HEK293 (cell line): ENCODE results near the gene PPID.
A peak's percentile ranks its signal among the peaks of the same experiment; 100 is the strongest.

Source experiments
- CTCF ChIA-PET: fragments of 350-600 bp; formaldehyde crosslinking; extraction: SDS; loops from one replicate; lab custom pipeline; 2021; ENCODE audit warnings: antibody characterized with exemption; lab: Yijun Ruan, JAX
- POLR2A ChIA-PET: fragments of 300-600 bp; formaldehyde crosslinking; extraction: SDS; loops from one replicate; lab custom pipeline; 2020; ENCODE audit warnings: antibody characterized with exemption, inconsistent platforms; lab: Yijun Ruan, JAX
- H3K27ac ChIP-seq: fragments of 200-500 bp; sonication (Bioruptor generic); 2 replicates; pipeline ENCODE4 v1.5.1; 2014; ENCODE audit warnings: low read depth, low read length, control low read depth, inconsistent platforms; ENCODE audit errors: extremely low read depth
- H3K36me3 ChIP-seq, 2 experiments: fragments of 200-500 bp in 1 of 2; sonication (Bioruptor generic) in 1 of 2; 1 replicate in 1 of 2; 2 replicates in 1 of 2; pipeline ENCODE4 v1.5.1; 2014 to 2017; ENCODE audit warnings: inconsistent platforms in 2 of 2, low read length in 2 of 2; ENCODE audit not compliant: control insufficient read depth in 2 of 2, insufficient read depth in 1 of 2
- H3K4me1 ChIP-seq: fragments of 200-500 bp; sonication (Bioruptor generic); 2 replicates; pipeline ENCODE4 v1.5.1; 2014; ENCODE audit warnings: mild to moderate bottlenecking, low read length, inconsistent platforms; ENCODE audit not compliant: control insufficient read depth, insufficient read depth
- H3K4me3 ChIP-seq: 2 replicates; pipeline ENCODE4 v1.5.1; 2011; ENCODE audit warnings: low read depth, mild to moderate bottlenecking, control low read depth, low read length, moderate library complexity
- H3K9me3 ChIP-seq: fragments of 200-500 bp; sonication (Bioruptor generic); 2 replicates; pipeline ENCODE4 v1.5.1; 2014; ENCODE audit warnings: low read depth, low read length, inconsistent platforms; ENCODE audit not compliant: control insufficient read depth, insufficient read depth
- EGR2 ChIP-seq: fragments of 450-650 bp; formaldehyde crosslinking; IDR thresholded peaks from 2 replicates; pipeline ENCODE4 v1.5.1; 2016; ENCODE audit warnings: low read depth, missing biosample characterization, missing genetic modification characterization
- MYNN ChIP-seq: fragments of 450-650 bp; formaldehyde crosslinking; IDR thresholded peaks from 2 replicates; pipeline ENCODE4 v1.5.1; 2016; ENCODE audit warnings: missing biosample characterization, missing genetic modification characterization, borderline replicate concordance
- TCF7L2 ChIP-seq: IDR thresholded peaks from 2 replicates; pipeline ENCODE4 v1.6.1; 2011; ENCODE audit warnings: low read depth, mild to moderate bottlenecking, inconsistent platforms, low read length, moderate library complexity, borderline replicate concordance
- ZFP3 ChIP-seq: fragments of 450-650 bp; formaldehyde crosslinking; IDR thresholded peaks from 2 replicates; pipeline ENCODE4 v1.5.1; 2016; ENCODE audit warnings: low read depth, missing biosample characterization, missing genetic modification characterization
- ZNF121 ChIP-seq: fragments of 450-650 bp; formaldehyde crosslinking; IDR thresholded peaks from 2 replicates; pipeline ENCODE4 v1.5.1; 2016; ENCODE audit warnings: missing biosample characterization, missing genetic modification characterization
- ZNF132 ChIP-seq: fragments of 450-650 bp; formaldehyde crosslinking; IDR thresholded peaks from 2 replicates; pipeline ENCODE4 v1.5.1; 2017; ENCODE audit warnings: missing biosample characterization, missing genetic modification characterization, borderline replicate concordance
- ZNF146 ChIP-seq: fragments of 450-650 bp; formaldehyde crosslinking; IDR thresholded peaks from 2 replicates; pipeline ENCODE4 v1.5.1; 2016; ENCODE audit warnings: missing biosample characterization, missing genetic modification characterization
- ZNF211 ChIP-seq: fragments of 450-650 bp; formaldehyde crosslinking; IDR thresholded peaks from 2 replicates; pipeline ENCODE4 v1.5.1; 2016; ENCODE audit warnings: low read depth, missing biosample characterization, missing genetic modification characterization
- ZNF221 ChIP-seq: fragments of 450-650 bp; formaldehyde crosslinking; IDR thresholded peaks from 2 replicates; pipeline ENCODE4 v1.5.1; 2017; ENCODE audit warnings: missing biosample characterization, missing genetic modification characterization, borderline replicate concordance
- ZNF24 ChIP-seq: fragments of 450-650 bp; formaldehyde crosslinking; IDR thresholded peaks from 2 replicates; pipeline ENCODE4 v1.5.1; 2016; ENCODE audit warnings: missing biosample characterization, missing genetic modification characterization
- ZNF266 ChIP-seq: fragments of 450-650 bp; formaldehyde crosslinking; IDR thresholded peaks from 2 replicates; pipeline ENCODE4 v1.5.1; 2016; ENCODE audit warnings: missing biosample characterization, missing genetic modification characterization, low read depth
- ZNF292 ChIP-seq: fragments of 450-650 bp; formaldehyde crosslinking; IDR thresholded peaks from 2 replicates; pipeline ENCODE4 v1.5.1; 2016; ENCODE audit warnings: low read depth, missing biosample characterization, missing genetic modification characterization, borderline replicate concordance
- ZNF473 ChIP-seq: fragments of 450-650 bp; formaldehyde crosslinking; IDR thresholded peaks from 2 replicates; pipeline ENCODE4 v1.5.1; 2017; ENCODE audit warnings: missing biosample characterization, missing genetic modification characterization
- ZNF510 ChIP-seq: fragments of 450-650 bp; formaldehyde crosslinking; IDR thresholded peaks from 2 replicates; pipeline ENCODE4 v1.5.1; 2018; ENCODE audit warnings: mild to moderate bottlenecking, missing genetic modification characterization, missing biosample characterization; ENCODE audit not compliant: insufficient replicate concordance
- ZNF544 ChIP-seq: fragments of 450-650 bp; formaldehyde crosslinking; IDR thresholded peaks from 2 replicates; pipeline ENCODE4 v1.5.0; 2017; ENCODE audit warnings: missing biosample characterization, missing genetic modification characterization
- ZNF549 ChIP-seq: fragments of 450-650 bp; IDR thresholded peaks from 2 replicates; pipeline ENCODE4 v1.5.1; 2018; ENCODE audit warnings: missing biosample characterization, missing genetic modification characterization, mild to moderate bottlenecking, inconsistent platforms, moderate library complexity
- ZNF600 ChIP-seq: fragments of 450-650 bp; formaldehyde crosslinking; IDR thresholded peaks from 2 replicates; pipeline ENCODE4 v1.5.1; 2016; ENCODE audit warnings: missing biosample characterization, missing genetic modification characterization
- ZNF654 ChIP-seq: fragments of 450-650 bp; formaldehyde crosslinking; IDR thresholded peaks from 2 replicates; pipeline ENCODE4 v1.5.1; 2016; ENCODE audit warnings: low read depth, missing biosample characterization, missing genetic modification characterization
- ZNF768 ChIP-seq: fragments of 450-650 bp; formaldehyde crosslinking; IDR thresholded peaks from 2 replicates; pipeline ENCODE4 v1.5.1; 2018; ENCODE audit warnings: missing biosample characterization, mild to moderate bottlenecking, missing genetic modification characterization
- TF ChIP-seq, protein P1 (sequence below): fragments of 450-650 bp; formaldehyde crosslinking; IDR thresholded peaks from 2 replicates; pipeline ENCODE4 v1.5.1; 2016; ENCODE audit warnings: missing biosample characterization, missing genetic modification characterization
- TF ChIP-seq, protein P2 (sequence below): fragments of 450-650 bp; formaldehyde crosslinking; IDR thresholded peaks from 2 replicates; pipeline ENCODE4 v1.5.1; 2017; ENCODE audit warnings: missing biosample characterization, missing genetic modification characterization
- TF ChIP-seq, protein P3 (sequence below): fragments of 450-650 bp; formaldehyde crosslinking; conservative IDR thresholded peaks from 2 replicates; pipeline ENCODE4 v1.5.1; 2016; ENCODE audit warnings: low read depth, missing biosample characterization, missing genetic modification characterization
- TF ChIP-seq, protein P4 (sequence below): fragments of 450-650 bp; formaldehyde crosslinking; IDR thresholded peaks from 2 replicates; pipeline ENCODE4 v1.5.1; 2016; ENCODE audit warnings: missing biosample characterization, missing genetic modification characterization

Gene PPID

DNA sequence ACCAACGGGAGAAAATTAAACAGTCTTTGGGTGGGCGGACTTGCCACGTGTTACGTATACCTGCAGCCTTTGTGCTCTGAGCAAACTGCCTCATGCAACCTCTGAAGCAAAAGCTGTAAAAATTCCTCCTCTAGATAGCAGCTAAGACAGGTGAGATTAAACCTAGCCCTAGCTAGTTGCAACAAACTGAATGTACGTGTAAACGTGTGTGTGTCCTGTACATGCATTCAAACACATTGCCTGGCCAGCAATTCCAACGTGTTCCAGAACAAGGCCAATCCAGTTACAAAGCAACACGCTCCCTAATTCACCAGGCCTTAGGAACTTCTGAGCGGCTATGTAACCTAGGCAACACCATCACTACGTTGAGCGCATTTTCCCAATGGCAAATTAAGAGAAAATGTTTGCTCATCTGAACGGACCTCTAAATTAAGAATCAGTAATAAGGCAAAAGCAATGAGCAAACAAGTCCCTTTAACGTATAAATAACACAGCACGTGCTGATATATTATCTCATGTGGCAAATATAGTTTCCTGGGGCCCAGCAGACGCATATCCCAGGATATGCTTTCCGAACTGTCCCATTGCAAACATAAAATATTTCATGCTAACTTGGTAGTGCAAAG, 792 bp downstream of the PPID start:
- POLR2A ChIA-PET = no interaction called here

DNA sequence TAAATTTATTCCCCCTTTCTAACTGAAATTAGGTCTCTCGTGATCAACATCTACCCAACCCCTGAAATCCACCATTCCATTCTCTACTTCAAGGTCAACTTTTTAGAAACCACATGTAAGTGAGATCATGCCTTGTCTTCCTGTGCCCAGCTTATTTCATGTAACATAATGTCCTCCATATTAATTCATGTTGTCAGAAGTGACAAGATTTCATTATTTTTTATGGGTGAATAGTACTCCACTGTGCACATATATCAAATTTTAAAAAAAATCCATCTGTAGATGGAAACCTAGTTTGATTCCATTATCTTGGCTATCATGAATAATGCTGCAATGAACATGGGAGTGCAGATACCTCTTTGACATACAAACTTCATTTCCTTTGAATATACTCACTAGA, 1.5 kb downstream of the PPID start:
- Histone ChIP-seq H3K9me3 (no peaks in the 10 kb centered on the region), H3K4me3 (no peak overlapping the region), H3K4me1 (no peaks in the 10 kb centered on the region), H3K36me3 (peaks cover under 1 to 45% of the 10 kb centered on the region in 2 experiments), H3K27ac (no peak overlapping the region)
- CTCF ChIA-PET = no interaction called here
- POLR2A ChIA-PET = no interaction called here
- TF ChIP-seq ZFP3 (0 out of 2 replicates have a peak, but pooled peaks have one; percentile 25), ZNF473 (tag by site-specific recombination) (no peak), ZNF221 (tag by site-specific recombination) (no peak), ZNF146 (tag by site-specific recombination) (peak; percentile 85)
- TF ChIP-seq, protein P1, sequence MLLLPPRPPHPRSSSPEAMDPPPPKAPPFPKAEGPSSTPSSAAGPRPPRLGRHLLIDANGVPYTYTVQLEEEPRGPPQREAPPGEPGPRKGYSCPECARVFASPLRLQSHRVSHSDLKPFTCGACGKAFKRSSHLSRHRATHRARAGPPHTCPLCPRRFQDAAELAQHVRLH (tag by site-specific recombination) = 0 out of 2 replicates have a peak, but pooled peaks have one; percentile 16
- TF ChIP-seq, all 188 proteins: peak for 3

More for the DNA sequence above, 792 bp downstream of the PPID start:
- TF ChIP-seq ZNF600 (tag by site-specific recombination) = peak; percentile 42; the same call in 1 of the 2 replicates
- TF ChIP-seq ZNF549 = no peak
- Histone ChIP-seq H3K27ac (peak overlapping the region; percentile 65), H3K9me3 (no peaks in the 10 kb centered on the region), H3K4me1 (no peaks in the 10 kb centered on the region), H3K4me3 (peak overlapping the region; percentile 80), H3K36me3 (peaks cover 0 to 39% of the 10 kb centered on the region in 2 experiments; a peak in 2 of 3 replicates)
- CTCF ChIA-PET = no interaction called here

DNA sequence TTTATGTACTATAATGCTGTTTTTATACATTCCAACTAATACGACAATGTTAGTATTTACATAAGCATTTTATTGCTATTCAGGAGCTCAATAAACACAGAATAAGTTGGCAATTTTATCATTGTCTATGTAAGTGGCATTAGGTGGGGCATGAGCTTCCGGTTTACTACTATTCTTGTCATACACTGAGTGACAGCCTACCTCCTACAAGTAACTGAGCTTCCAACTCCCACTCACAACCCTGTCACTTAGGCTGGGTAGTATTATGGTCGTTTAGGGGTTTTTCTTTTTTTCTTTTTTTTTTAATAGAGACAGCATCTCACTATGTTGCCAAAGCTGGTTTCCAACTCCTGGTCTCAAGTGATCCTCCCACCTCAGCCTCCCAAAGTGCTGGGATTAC, 7.4 kb downstream of the PPID start:
- Histone ChIP-seq H3K9me3 (no peaks in the 10 kb centered on the region), H3K4me3 (no peak overlapping the region), H3K27ac (no peak overlapping the region), H3K4me1 (no peaks in the 10 kb centered on the region), H3K36me3 (peaks cover 37 to 92% of the 10 kb centered on the region in 2 experiments)
- POLR2A ChIA-PET = interaction anchor here (0.7 kb wide), 1 partner anchor 32 kb away, joined by 3 read pairs; no protein-coding TSS in a partner anchor
- CTCF ChIA-PET = no interaction called here
- TF ChIP-seq ZNF544 (tag by site-specific recombination) (no peak), ZNF211 (tag by site-specific recombination) (no peak), ZNF24 (tag by site-specific recombination) (no peak), ZNF654 (tag by site-specific recombination) (no peak), ZNF768 (no peak), EGR2 (no peak), ZNF292 (tag by site-specific recombination) (no peak), ZNF221 (tag by site-specific recombination) (no peak), ZNF266 (tag by site-specific recombination) (no peak), ZNF121 (tag by site-specific recombination) (no peak), ZNF132 (tag by site-specific recombination) (no peak), MYNN (tag by site-specific recombination) (no peak), TCF7L2 (no peak), ZNF510 (tag by site-specific recombination) (no peak)
- TF ChIP-seq, protein P2, sequence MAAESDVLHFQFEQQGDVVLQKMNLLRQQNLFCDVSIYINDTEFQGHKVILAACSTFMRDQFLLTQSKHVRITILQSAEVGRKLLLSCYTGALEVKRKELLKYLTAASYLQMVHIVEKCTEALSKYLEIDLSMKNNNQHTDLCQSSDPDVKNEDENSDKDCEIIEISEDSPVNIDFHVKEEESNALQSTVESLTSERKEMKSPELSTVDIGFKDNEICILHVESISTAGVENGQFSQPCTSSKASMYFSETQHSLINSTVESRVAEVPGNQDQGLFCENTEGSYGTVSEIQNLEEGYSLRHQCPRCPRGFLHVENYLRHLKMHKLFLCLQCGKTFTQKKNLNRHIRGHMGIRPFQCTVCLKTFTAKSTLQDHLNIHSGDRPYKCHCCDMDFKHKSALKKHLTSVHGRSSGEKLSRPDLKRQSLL (tag by site-specific recombination) = no peak
- TF ChIP-seq, protein P3, sequence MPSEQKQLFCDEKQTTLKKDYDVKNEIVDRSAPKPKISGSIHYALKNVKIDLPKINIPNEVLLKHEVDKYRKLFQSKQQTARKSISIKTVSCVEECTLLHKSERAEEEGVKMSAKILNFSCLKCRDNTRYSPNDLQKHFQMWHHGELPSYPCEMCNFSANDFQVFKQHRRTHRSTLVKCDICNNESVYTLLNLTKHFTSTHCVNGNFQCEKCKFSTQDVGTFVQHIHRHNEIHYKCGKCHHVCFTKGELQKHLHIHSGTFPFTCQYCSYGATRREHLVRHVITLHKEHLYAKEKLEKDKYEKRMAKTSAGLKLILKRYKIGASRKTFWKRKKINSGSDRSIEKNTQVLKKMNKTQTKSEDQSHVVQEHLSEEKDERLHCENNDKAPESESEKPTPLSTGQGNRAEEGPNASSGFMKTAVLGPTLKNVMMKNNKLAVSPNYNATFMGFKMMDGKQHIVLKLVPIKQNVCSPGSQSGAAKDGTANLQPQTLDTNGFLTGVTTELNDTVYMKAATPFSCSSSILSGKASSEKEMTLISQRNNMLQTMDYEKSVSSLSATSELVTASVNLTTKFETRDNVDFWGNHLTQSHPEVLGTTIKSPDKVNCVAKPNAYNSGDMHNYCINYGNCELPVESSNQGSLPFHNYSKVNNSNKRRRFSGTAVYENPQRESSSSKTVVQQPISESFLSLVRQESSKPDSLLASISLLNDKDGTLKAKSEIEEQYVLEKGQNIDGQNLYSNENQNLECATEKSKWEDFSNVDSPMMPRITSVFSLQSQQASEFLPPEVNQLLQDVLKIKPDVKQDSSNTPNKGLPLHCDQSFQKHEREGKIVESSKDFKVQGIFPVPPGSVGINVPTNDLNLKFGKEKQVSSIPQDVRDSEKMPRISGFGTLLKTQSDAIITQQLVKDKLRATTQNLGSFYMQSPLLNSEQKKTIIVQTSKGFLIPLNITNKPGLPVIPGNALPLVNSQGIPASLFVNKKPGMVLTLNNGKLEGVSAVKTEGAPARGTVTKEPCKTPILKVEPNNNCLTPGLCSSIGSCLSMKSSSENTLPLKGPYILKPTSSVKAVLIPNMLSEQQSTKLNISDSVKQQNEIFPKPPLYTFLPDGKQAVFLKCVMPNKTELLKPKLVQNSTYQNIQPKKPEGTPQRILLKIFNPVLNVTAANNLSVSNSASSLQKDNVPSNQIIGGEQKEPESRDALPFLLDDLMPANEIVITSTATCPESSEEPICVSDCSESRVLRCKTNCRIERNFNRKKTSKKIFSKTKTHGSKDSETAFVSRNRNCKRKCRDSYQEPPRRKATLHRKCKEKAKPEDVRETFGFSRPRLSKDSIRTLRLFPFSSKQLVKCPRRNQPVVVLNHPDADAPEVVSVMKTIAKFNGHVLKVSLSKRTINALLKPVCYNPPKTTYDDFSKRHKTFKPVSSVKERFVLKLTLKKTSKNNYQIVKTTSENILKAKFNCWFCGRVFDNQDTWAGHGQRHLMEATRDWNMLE (tag by site-specific recombination) = no peak
- TF ChIP-seq, protein P4, sequence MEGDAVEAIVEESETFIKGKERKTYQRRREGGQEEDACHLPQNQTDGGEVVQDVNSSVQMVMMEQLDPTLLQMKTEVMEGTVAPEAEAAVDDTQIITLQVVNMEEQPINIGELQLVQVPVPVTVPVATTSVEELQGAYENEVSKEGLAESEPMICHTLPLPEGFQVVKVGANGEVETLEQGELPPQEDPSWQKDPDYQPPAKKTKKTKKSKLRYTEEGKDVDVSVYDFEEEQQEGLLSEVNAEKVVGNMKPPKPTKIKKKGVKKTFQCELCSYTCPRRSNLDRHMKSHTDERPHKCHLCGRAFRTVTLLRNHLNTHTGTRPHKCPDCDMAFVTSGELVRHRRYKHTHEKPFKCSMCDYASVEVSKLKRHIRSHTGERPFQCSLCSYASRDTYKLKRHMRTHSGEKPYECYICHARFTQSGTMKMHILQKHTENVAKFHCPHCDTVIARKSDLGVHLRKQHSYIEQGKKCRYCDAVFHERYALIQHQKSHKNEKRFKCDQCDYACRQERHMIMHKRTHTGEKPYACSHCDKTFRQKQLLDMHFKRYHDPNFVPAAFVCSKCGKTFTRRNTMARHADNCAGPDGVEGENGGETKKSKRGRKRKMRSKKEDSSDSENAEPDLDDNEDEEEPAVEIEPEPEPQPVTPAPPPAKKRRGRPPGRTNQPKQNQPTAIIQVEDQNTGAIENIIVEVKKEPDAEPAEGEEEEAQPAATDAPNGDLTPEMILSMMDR (tag by site-specific recombination) = no peak
